Ascending aorta (tissue), 2 donors: ENCODE measurements around the gene LCN9. TPM values are rescaled to one million over a fixed set of nuclear protein-coding genes. Genes with fewer than 3 reads are reported as not detected.
A peak's percentile ranks its signal among the peaks of the same experiment; 100 is the strongest.

Experiments
- DNase-seq, 2 donors: peaks; one replicate each; pipeline ENCODE4 v3.0.0-alpha.2; 2019; ENCODE audit warnings: low spot score in 2 of 2
- H3K27ac ChIP-seq, 2 donors: fragments of 200-600 bp; sonication (generic); one replicate each; pipeline ENCODE4 v1.5.1; 2016 to 2017; ENCODE audit warnings: mild to moderate bottlenecking in 1 of 2
- H3K27me3 ChIP-seq: fragments of 200-600 bp; sonication (generic); one replicate; pipeline ENCODE4 v1.5.1; 2017
- H3K36me3 ChIP-seq, 2 donors: fragments of 200-600 bp; sonication (generic); one replicate each; pipeline ENCODE4 v1.5.1; 2016
- H3K4me1 ChIP-seq, 2 donors: fragments of 200-600 bp; sonication (generic); one replicate each; pipeline ENCODE4 v1.5.1; 2016 to 2017; ENCODE audit warnings: mild to moderate bottlenecking in 1 of 2
- H3K4me3 ChIP-seq, 2 donors: fragments of 200-600 bp; sonication (generic); one replicate each; pipeline ENCODE4 v1.5.1; 2016 to 2017; ENCODE audit warnings: mild to moderate bottlenecking in 1 of 2
- H3K9me3 ChIP-seq, 2 donors: fragments of 200-600 bp; sonication (generic); one replicate each; pipeline ENCODE4 v1.5.1; 2016
- intact Hi-C: fragments of 100-400 bp; cut with DNase I; formaldehyde crosslinking; loops from one replicate; pipeline ENCODE4 v1.15.1; 2023
- total RNA-seq: library from RNA; depleted of rRNA; stranded (reverse); fragments of >200 nt; gene quantifications from one replicate; pipeline ENCODE4 v1.1.0, GENCODE V29; 2016
- TF ChIP-seq, protein P1 (sequence below), 3 experiments: fragments of 200-600 bp in 2 of 3; fragments of 450-650 bp in 1 of 3; sonication (generic) in 2 of 3; IDR thresholded peaks; one replicate each; pipeline ENCODE4 v1.5.1; 2016 to 2019; ENCODE audit warnings: antibody characterized with exemption in 3 of 3, mild to moderate bottlenecking in 1 of 3, moderate library complexity in 1 of 3

Gene LCN9
- total RNA-seq, 1 donor from 2014 or later, result not detected

DNA sequence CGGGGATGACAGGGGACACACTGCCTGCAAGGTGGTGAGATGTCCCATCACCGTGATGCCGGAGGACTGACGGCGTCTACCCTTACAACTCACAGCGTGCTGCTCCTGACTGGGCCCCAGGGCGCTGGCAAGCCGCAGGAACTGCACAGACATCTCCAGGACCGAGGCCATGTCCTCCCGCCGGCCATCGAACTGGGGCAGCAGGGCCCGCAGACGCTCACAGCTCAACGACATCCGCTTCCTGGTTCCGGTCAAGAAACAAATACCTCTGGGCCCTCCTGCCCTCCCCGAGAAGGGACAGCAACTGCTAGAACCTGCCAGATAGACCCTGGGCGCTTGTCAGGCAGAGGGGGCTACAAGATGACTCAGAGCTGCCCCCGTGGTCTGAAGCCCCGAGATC lies 35.1 kb downstream of the LCN9 start:
- H3K27ac ChIP-seq, result no peak overlapping the region
- TF ChIP-seq, protein P1, sequence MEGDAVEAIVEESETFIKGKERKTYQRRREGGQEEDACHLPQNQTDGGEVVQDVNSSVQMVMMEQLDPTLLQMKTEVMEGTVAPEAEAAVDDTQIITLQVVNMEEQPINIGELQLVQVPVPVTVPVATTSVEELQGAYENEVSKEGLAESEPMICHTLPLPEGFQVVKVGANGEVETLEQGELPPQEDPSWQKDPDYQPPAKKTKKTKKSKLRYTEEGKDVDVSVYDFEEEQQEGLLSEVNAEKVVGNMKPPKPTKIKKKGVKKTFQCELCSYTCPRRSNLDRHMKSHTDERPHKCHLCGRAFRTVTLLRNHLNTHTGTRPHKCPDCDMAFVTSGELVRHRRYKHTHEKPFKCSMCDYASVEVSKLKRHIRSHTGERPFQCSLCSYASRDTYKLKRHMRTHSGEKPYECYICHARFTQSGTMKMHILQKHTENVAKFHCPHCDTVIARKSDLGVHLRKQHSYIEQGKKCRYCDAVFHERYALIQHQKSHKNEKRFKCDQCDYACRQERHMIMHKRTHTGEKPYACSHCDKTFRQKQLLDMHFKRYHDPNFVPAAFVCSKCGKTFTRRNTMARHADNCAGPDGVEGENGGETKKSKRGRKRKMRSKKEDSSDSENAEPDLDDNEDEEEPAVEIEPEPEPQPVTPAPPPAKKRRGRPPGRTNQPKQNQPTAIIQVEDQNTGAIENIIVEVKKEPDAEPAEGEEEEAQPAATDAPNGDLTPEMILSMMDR (IDR thresholded peaks at IDR 0.05), result no peak
- no peaks in the 10 kb centered on the region for H3K9me3 ChIP-seq
- peaks cover 6 to 7% of the 10 kb centered on the region in 2 donors for H3K4me1 ChIP-seq
- intact Hi-C loops, result no loop called here
- H3K36me3 ChIP-seq, result no peaks in the 10 kb centered on the region
- DNase-seq, result no peak
- H3K4me3 ChIP-seq, result no peak overlapping the region
- H3K27me3 ChIP-seq, result peaks cover 10% of the 10 kb centered on the region

DNA sequence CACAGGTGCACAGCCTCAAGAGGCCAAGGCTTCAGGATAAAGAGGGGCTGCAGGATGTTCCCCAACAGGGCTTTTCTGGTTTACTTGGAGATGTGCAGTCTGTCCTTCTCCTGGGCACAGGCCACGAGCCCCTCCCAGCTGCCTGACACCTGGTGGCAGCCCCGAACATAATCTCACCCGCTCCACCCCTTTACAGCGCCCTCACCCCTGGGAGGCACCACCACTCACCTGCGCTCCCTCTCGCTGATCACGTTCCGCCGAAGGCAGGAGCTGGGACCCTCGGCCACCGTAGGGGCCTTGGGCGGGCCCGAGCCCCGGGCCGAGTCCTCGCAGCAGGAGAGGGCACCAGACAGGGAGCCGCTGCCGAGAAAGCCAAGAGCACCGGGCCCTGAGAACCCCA lies 35.7 kb downstream of the LCN9 start:
- DNase-seq, result no peak
- Histone ChIP-seq H3K4me1 (peaks cover 6 to 7% of the 10 kb centered on the region in 2 donors), H3K27ac (no peak overlapping the region), H3K27me3 (peaks cover 10% of the 10 kb centered on the region), H3K9me3 (no peaks in the 10 kb centered on the region), H3K4me3 (no peak overlapping the region), H3K36me3 (no peaks in the 10 kb centered on the region)
- intact Hi-C loops, result no loop called here
- TF ChIP-seq, protein P1 (IDR thresholded peaks at IDR 0.05), result no peak

DNA sequence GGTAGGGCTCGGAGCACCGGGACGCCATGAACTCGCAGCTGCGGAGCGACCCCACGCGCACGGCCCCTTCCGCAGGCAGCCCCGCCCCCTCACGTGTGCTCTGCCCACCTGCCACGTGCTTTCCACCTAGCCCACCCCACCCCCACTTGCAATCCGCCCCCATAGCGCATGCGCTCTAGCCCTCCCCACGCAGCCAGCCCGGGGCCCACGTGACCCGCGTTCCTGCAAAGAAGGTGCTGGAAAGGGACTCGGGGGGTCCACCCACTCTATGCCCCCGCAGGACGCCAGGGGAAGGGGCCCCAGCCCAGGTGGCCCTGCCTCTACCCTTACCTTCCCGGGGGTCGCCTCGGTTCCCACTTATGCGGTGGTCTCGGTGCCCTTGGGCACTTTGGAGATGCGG lies 36.3 kb downstream of the LCN9 start, which contains the start of gene SOHLH1:
Gene SOHLH1 (minus strand): TSS at position 42 of the 400 bp plus-strand sequence. CDS start 14 bp downstream, at position 28.
- Histone ChIP-seq H3K4me1 (peaks cover 6 to 7% of the 10 kb centered on the region in 2 donors), H3K9me3 (no peaks in the 10 kb centered on the region), H3K27me3 (peaks cover 10% of the 10 kb centered on the region), H3K27ac (no peak within 1 kb of the TSS), H3K4me3 (no peak within 1 kb of the TSS), H3K36me3 (no peaks in the 10 kb centered on the region)
- intact Hi-C loops, result no loop called here
- TF ChIP-seq, protein P1 (IDR thresholded peaks at IDR 0.05), result no peak
- DNase-seq, result no peak

DNA sequence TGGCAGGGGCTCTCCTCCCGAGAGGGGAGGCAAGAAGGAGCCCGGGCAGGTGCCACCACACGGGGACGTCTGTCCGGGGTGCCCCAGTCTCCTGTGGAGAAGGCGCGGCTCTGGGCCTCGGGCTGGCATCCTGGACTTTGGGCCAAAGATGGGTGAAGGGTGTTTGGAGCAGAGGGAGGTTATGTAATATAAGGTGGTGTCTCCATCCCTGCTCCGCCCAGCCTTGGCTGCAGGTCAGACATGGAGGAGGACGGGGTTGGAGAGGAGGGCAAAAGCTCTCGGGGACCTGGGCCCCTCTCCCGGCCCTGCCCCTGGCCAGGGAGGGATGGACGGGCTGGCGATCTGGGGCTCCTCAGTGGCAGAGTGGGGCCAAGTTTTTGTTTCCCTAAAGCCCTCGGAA lies 37.4 kb downstream of the LCN9 start:
- TF ChIP-seq, protein P1 (IDR thresholded peaks at IDR 0.05), result no peak
- H3K27ac ChIP-seq, result no peak overlapping the region
- no peaks in the 10 kb centered on the region for H3K36me3 ChIP-seq
- DNase-seq, result no peak
- peaks cover 6 to 7% of the 10 kb centered on the region in 2 donors for H3K4me1 ChIP-seq
- H3K4me3 ChIP-seq, result no peak overlapping the region
- H3K9me3 ChIP-seq, result no peaks in the 10 kb centered on the region
- intact Hi-C loops, result no loop called here
- H3K27me3 ChIP-seq, result peaks cover 10% of the 10 kb centered on the region

DNA sequence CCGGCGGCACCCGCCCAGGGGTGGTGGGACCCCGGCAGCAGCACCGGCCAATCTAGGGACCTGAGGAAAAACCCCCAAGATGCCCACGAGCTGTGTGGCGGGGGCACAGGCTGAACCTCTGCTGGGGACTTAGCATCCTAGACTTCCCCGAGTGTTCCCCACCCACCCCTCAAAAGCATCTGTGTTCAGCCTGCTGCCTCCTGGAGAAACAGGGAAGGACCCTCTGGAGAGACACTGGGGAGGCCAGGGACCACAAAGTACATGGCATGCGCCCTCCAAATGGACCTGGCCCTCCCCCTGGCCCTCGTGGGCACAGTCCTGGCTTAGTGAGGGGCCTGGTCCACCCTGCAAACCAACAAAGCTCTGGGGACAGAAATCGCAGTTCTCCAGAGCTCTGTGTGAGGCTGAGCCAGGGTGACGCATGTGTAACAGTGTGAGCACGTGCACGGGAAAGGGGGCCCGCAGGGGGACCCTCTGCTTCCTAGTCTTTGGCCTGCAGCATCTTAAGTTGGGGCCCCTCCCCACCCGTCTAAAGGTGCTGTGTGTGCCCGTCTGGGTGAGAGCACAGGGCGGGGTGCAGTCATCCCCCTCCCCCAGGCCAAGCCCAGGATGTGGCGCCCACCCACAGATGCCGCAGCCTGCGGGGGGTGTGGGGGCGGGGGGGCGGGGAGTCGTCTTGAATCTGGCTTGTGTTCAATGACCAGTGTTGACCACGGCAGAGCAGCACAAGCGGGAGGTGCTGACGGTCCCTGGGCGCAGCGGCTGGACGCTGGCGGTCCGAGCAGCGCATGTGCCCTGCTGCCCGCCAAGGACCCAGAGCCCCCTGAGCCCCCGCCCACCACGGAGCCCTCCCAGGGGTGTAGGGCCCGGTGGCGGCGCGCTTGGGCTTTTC lies 38.2 kb downstream of the LCN9 start:
- H3K36me3 ChIP-seq, result no peaks in the 10 kb centered on the region
- H3K9me3 ChIP-seq, result no peaks in the 10 kb centered on the region
- peak overlapping the region in 1 of 2 donors; percentile 31 for H3K4me3 ChIP-seq
- peaks cover 10% of the 10 kb centered on the region for H3K27me3 ChIP-seq
- peaks cover 6 to 7% of the 10 kb centered on the region in 2 donors for H3K4me1 ChIP-seq
- DNase-seq, result no peak
- no peak overlapping the region for H3K27ac ChIP-seq
- intact Hi-C loops, result no loop called here
- TF ChIP-seq, protein P1 (IDR thresholded peaks at IDR 0.05), result no peak
